Eye (tissue), 1 donor: ENCODE measurements around the gene CD300H.
"Not testable (repeated sequence)": the region's sequence is repeated elsewhere in the genome, so short reads cannot be mapped to it uniquely, and the experiment has no call there.

Experiments
- DNase-seq: peaks from one replicate; pipeline ENCODE4 v3.0.0-alpha.2; 2015

Gene CD300H

DNA sequence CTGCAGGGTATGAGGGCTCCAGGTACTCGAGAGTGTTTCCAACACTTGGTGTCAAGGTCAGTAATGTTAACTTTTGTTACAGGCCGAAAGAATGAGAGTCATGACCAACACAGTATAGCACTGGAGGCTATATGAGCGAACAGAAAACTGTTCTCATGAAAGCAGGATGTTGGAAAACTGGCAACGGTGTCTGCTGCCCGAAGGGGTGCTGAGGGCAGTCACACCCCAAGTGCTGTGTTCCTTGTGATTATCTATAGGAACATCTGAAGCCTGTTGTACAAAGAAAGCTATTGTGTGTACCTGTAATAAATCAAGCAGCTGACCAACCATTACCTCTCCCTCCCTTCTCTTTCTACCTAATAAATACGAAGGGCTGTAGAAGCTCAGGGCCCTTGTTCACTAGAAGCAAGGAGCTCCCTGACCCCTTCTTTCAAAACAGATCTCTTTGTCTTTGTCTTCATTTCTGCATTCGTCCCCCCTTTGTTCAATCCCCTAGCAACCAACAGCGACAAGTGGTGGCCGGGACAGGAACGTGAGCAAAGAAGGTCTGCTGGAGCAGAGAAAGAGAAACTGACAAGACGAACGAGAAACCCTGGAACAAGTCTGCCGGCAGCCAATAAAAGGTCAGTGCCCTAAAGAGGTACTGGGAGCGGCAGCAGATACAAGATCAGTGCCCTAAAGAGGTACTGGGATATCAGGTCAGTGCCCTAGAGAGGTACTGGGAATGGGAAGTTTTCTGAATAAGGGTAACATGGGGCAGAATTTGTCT, 17.2 kb upstream of the CD300H start:
- no peak for DNase-seq

DNA sequence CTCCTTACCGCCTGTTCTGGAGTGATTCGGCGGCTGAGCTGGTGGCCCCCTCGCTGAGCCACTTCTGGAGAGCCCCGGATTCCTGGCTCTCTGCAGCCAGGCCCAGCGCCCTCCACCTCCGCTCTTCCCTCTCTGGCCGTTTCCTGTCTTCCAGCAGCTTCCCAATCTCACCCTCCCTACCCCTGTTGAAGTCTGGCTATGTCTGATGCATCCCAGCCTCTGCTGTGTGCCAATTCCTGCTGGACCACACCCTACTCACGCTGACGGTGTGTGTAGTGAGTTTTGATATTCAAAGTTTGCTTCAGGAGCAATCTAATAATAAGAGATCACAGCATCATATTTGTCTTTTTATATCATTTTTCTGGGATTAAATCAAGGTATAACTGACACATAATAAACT, 15.3 kb upstream of the CD300H start:
- no peak for DNase-seq

DNA sequence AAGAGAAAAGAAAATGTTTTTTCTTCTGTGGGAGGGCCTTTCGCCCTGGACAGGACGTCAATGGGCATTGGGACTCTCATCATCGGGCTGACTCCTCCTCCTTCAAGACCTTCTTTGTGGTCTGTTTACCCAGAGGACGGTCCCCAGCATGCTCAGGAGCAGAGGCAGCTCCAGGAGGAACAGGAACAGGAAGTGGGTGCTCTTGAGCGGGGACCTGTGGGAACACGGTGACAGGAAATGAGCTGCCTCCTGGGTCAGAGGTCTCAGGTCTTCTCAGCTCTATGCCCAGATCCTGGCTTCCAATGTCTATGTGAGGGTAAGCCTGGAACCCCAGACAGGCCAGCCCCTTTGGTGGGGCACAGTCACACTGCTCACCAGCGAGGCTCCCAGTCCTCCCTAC, 12.6 kb upstream of the CD300H start:
- DNase-seq, result no peak

DNA sequence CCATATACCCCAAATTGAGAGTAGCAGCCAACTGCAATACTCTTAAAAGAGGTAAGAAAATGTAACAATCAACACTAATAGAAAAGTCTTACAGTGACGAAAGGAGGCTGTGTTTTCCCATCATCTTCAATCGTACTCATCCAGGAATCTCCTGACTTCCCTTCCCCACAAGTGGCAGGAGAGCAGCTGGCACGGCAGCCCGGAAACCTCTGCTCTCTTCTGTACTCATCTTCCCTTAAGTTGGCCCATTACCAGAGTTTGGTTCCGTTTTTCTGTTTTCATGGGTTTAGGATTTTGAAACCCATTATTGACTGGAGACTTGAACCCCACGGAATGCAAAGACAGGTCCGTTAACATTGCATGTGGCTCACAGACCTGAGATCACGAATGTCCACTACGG, 11.7 kb upstream of the CD300H start:
- DNase-seq, result no peak

DNA sequence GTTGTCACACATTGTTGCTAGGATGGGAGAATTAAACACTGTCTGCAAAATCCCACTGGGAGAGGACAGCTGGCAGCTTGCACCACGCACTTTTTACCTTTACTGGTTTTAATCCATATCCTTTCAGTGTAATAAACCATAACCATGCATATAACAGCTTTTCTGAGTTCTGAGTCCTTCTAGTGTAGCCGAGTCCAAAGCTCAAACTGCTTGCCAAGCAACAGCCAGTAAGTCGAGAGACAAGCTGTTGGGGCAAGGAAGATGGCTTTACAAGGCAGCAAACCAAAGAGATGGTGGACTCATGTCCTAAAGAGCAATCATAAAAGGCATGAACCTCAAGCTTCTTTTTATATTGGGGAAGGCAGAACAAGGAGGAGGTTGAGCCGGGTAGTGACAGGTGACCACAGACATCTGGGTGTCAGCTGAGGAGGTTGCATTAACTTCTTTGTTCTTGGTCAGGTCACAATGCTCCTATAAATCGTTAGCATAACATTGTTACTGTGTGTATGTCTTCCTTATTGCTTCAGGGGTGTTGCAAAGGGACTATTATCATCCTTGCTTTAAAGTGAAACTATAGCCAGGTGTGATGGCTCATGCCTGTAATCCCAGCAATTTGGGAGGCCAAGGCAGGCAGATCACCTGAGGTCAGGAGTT, 7.3 kb upstream of the CD300H start:
- DNase-seq, result no peak

DNA sequence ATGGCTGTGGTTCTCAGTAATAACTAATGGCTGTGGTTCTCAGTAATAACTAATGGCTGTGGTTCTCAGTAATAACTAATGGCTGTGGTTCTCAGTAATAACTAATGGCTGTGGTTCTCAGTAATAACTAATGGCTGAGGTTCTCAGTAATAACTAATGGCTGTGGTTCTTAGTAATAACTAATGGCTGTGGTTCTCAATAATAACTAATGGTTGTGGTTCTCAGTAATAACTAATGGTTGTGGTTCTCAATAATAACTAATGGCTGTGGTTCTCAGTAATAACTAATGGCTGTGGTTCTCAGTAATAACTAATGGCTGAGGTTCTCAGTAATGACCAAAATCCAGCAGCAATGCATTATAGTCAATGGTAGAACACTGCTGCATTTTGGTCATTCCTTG, 6.3 kb upstream of the CD300H start:
- DNase-seq, result not testable (repeated sequence)

DNA sequence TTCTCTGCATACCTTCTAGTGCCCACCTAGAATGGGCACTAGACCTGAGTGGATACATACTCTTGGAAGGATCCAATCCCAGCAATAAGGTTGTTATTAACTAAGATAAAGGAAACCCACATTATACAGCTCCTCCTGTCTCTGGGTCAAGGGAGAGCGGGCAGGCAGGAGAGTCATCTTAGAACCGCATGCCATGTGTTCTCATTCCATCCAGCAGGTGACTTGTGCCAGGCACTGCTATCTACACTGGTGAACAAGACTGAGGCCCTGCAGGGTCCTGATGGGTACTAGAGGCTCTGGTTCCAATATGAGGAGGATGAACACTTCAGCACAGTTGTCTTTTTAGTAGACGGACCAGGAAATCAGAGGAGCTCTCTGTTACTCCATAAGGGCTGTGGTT, 5.9 kb upstream of the CD300H start:
- no peak for DNase-seq

DNA sequence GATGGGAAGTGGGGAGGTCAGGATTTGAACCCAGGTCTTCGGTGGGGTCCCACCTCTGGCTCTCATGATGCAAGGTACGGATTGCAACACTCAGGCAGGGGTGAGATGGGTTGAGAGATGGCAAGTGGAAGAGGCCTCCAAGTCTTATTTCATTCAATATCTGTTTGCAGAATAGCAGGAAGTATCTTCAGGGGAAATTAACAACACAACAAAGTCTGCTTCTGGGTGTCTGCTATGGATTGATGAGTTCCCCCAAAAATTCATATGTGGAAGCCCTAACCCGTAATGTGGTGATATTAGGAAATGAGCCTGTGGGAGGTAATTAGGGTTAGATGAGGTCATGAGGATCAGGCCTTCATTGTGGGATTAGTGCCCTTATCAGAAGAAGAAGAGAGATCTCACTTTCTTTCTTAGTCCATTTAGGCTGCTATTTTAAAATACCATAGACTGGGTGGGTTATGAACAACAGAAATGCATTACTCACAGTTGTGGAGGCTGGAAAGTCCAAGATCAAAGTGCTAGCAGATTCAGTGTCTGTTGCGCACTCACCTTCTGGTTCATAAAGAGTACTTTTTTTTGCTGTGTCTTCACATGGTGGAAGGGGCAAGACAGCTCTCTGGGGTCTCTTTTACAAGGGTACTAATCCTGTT, 4.4 kb upstream of the CD300H start:
- DNase-seq, result no peak

DNA sequence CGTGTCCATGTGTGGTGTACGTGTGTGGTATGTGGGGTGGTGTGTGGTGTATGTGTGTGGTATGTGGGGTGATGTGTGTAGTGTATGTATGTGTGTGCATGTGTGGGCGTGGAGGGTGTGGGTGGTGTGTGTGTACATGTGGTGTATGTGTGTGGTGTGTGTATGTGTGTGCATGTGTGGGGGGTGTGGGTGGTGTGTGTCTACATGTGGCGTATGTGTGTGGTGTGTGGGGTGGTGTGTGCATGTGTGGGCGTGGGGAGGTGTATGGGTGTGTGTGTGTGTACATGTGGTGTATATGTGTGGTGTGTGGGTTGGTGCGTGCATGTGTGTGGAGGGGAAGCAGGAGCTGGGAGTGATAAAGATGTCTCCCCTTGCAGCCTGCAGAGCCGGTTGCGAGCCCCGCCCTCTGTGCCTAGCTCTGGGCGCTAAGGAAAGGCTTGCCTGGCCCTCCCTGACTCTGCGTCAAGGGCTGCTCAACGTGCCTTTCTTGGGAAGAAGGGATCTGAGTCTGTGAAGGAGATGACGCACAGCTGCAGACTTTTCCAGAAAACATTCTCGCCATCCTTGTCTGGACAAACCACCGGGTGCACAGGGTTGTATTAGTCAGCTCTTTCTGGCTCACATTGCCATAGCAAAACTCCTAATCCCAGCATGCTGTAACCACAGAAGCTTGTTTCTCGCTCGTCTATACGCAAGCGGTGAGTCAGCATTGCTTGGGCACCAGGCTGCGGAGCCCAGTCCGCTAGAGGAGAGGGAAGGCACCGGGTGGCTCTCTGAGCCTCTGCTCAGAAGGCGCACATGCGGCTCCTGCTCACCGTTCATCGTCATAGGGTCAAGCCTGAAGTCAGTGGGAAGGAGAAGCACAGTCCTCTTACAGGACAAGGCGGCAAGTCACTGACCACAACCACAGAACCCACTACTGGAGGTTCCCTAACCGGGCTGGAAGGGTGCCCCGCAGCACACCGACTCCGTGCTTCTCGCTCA, 2.0 kb upstream of the CD300H start:
- no peak for DNase-seq

DNA sequence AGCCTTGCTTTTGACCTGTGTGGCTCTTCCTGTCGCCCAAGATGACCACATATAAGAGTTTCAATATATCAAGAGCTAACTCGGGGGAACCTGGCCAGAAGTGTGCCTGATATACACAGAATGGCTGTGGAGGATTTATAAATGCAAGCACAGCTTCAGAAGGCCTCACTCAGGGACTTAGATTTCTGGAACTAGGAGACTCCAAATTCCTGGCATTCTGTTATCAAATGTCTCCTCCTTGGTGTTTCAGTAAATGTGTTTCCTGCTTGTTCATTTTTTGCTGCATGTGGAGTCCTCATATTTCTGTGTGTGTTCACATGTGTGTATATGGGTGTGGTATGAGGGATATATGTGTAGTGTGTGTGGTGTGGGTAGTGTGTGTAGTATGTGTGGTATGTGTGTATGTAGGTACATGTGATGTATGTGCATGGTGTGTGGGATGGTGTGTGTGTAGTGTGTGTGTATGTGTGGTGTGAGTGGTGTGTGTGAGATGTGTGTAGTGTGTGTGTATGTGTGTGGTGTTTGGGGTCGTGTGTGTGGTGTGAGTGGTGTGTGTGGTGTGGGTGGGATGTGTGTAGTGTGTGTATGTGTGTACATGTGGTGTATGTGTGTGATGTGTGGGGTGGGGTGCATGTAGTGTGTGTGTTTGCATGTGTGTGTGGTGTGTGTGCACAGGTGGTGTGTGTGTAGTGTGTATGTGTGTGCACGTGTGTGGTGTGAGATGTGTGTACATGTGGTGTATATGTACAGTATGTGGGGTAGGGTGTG, 981 bp upstream of the CD300H start:
- DNase-seq, result no peak

DNA sequence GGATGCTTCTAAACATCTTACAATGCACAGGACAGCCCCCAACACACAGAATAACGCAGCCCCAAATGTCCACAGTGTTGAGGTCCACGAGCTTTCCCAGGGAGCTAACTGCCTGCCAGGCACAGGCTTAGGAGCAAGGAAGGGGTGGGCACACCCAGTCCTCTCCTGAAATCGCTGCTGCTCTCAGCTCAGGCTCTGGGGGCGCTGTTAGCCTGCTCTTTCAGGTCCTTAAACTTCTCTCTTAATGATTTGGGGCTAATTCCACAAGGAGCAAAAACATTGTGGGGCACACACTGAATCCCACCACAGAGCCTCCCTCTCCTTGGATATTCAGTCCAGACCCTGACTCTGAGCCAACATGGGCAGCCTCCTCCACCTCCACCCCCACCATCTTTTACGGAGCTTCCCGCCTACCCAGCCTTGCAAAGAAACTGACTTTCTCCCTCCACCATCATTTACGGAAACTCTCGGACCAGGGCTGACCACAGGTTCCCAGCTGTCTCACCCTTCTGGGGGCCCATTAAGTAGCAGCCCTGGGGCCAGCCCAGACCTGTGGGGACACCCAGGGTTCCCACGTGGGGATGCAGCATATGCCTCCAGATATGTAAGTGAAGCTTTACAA, 1.1 kb downstream of the CD300H start:
- DNase-seq, result no peak

DNA sequence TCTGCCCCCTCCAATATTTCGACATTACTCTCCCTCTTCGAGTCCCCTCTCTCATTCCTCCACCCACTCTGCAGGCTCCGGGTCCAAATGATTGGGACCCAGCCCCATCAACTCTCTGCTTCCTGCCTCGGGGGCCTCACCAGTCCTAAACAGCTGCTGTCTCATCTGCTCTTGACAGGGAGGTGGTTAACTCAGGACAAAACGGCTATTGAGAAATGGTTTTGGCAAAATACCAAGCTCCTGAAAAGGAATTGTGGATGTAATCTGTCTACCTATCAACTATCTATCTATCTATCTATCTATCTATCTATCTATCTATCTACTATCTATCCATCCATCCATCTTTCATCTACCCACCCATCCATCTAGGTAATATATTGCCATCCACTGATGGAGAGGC, 2.2 kb downstream of the CD300H start:
- DNase-seq, result no peak

DNA sequence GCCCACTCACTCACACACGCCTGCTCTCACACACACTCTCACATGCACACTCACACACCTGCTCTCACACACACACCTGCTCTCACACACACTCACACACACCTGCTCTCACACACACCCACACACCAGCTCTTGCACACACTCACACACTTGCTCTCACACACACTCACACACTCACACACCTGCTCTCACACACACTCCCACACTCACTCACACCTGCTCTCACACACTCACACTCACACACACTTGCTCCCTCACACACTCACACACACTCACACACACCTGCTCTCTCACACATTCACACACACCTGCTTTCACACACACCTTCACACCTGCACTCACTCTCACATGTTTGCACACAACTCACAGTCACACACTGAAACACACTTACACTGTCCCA, 4.0 kb downstream of the CD300H start:
- no peak for DNase-seq

DNA sequence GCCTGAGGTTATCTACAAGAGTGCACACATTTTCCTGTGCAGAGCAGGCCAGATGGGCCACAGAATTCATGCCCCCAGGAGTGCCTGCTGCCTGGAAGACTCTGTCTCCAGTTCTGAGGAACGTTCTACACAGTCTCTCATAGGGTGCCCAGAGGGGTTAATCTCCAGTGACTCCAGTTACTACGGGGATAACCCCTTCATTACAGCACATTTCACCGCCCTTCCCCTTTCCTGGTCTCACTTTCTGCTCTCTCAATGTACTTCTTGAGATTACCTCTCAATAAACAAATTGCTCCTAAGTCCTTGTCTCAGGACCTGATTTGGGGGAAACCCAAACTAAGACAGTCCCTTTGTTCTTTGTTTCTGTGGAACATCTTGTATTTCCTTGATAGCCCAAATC, 5.7 kb downstream of the CD300H start:
- no peak for DNase-seq

DNA sequence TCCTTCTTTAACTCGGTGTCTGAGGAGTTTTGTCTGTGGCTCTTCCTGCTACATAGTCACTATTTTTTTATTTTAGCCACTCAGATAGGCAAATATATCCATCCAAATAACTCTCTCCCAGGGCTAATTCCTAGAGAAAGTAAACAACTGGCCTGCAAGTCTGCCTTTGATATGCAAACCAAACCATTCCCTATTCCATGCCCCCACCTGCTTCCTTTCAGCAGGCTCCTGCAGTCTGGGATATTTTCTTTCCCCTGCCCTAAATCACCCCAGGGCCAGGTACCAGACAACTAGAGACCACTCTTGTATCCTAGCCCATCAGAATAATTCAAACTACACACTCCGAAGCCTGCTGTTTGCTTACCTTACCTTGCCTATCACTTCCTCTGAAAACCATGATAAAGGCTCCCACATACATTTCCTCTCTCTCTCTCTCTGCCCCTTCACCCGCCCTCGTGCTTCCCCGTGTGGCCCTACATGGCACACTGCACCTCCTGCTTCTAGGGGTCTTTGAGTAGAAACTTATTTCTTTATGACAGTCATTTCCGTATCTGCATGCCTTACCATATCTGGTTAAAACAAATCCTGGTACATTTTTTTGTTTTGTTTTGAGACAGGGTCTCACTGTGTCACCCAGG, 8.3 kb downstream of the CD300H start:
- DNase-seq, result no peak

DNA sequence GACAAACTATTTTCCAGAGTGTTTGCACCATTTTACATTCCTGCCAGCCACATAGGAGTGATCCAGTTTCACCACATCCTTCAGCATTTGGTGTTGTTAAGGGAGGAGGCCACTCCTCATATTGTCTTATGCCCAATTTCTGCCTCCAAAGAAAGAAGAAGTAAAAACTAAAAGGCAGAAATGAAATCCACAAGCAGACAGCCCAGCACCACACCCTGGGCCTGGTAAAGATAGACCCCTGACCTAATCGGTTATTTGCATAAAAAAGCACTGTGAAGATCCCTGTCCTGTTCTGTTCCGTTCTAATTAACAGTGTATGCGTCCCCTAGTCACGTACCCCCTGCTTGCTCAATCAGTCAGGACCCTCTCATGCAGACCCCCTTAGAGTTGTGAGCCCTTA, 8.9 kb downstream of the CD300H start:
- DNase-seq, result not testable (repeated sequence)

DNA sequence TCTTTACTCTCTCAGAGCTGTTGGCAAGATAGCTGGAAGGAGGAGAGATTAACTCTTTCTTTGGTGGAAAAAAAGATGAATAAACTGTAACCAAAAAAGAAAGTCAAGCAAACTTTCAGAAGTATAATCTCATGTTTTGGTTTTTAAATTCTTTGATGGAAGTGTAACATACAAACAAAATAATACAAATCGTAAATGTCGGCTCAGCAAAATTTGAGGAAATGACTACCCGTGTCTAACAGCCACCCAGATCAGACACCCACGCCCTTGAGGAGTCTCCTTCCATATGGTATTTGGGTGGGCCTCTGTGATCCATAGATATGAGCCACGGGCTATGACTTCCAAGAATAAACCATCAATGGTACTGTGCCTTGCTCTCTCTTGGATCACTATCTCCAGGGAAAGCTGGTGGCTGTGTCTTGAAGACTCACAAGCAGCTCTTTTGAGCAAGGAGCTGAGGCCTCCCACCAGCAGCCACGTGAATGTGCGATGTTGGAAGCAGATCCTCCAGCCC, 11.8 kb downstream of the CD300H start:
- no peak for DNase-seq

DNA sequence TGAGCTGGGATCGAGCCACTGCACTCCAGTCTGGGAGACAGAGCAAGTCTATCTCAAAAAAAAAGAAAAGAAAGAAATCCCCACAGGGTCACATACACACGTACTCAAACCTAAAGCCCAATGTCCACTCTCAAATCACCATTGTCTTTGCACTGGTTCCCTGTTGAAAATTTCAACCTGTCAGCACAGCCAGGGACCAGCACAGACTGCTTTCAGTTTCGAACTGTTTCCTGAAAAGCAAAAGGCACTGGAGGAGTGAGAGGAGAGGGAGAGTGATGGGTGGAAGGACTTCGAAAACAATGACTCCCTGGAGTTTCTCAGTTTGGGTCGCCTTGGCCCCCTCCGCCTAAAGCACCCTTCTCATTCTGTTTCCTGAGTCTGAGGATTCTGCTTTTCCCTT, 12.4 kb downstream of the CD300H start:
- no peak for DNase-seq

DNA sequence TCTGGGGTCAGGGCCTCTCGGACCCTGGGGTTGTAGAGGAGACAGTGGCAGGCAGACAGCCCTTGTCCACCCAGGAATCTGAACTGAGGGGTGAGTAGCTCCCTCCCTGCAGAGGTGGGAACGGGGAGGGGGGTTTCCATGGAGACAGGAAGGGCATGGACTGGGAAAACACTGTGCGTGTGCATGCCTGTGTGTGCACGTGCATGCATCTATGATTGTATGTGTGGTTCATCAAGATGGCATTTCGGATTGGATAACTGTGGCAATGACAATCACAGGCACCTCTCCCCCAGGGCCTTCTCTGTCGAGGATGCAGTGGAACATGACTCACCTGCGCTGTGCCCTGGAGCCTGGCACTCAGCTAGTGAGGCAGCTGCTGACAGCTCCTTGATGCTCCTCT, 15.3 kb downstream of the CD300H start:
- peak; percentile 73 for DNase-seq

DNA sequence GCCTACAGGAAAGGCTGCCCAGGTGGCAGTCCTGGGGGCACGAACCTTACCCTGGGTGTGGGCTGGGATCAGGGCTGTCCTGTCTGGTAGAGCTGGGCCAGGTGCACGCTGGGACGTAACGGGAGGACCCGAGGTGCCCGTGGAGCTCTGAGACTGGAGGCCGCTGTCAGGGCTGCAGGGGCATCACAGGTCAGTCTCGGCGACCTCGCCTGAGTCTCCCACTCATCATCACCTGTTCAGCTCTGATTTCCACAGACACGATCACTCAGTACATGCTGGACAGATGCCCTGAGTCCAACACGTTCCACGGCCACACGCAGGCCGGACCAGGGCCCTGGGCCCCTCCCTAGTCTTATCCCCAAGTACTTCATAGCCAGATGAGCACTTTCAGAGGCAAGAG, 16.7 kb downstream of the CD300H start:
- no peak for DNase-seq

DNA sequence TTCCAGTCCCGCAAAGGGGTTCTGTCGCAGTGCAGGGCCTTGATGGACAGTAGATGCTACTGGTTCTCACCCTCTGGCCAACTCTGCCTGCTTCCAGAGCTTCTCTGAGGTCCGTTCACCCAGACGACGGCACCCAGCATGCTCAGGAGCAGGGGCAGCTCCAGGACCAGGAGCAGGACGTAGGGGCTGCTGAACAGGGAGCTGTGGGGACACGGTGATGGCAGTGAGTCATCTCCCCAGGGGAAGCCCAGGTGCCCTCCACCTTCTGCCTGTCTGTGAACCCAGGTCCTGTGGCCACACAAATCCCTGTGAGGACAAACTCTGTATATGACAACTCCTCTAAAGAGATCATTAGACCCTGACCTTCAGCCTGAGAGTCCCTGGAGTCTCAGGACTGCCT, 18.0 kb downstream of the CD300H start:
- DNase-seq, result no peak
